ENCODE results near the gene LYZL6.
"Not testable (repeated sequence)": the region's sequence is repeated elsewhere in the genome, so short reads cannot be mapped to it uniquely, and the experiment has no call there.

LYZL6 gene

DNA sequence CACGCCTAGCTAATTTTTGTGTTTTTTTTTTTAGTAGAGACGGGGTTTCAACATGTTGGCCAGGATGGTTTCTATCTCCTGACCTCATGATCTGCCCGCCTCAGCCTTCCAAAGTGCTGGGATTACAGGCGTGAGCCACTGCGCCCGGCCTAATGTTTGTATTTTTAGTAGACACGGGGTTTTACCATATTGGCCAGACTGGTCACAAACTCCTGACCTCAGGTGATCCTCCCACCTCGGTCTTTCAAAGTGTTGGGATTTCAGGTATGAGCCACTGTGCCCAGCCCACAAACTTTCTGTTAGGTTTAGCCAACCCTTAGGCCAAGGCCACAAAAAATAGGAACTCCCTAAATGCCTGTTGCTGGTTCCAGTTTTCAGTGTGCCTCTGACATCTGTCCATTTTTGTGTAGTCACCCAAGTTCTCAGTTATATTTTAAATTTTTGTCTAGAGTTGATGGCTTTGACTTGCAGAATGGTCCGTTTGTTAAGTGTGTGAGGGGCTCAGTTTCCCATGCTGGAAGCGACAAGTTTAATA, 25.1 kb upstream of the LYZL6 start:
- DNase-seq = no peak
- ATAC-seq = no peak
- no peaks in the 10 kb centered on the region for H3K9me3 Mint-ChIP-seq
- H3K27me3 Mint-ChIP-seq = no peaks in the 10 kb centered on the region
- peaks cover 10% of the 10 kb centered on the region for H3K4me1 Mint-ChIP-seq
- H3K4me3 Mint-ChIP-seq = no peak overlapping the region
- H3K27ac Mint-ChIP-seq = no peak overlapping the region

- H3K4me3 Mint-ChIP-seq = no peak overlapping the region
- H3K27ac Mint-ChIP-seq = no peak overlapping the region
- DNase-seq = no peak
- no peaks in the 10 kb centered on the region for H3K9me3 Mint-ChIP-seq
- H3K27me3 Mint-ChIP-seq = no peaks in the 10 kb centered on the region
- ATAC-seq = no peak
- peaks cover 10% of the 10 kb centered on the region for H3K4me1 Mint-ChIP-seq
These were observed 21.8 kb upstream of the LYZL6 start for GRCh38 chr17:35965272-35965671.

DNA sequence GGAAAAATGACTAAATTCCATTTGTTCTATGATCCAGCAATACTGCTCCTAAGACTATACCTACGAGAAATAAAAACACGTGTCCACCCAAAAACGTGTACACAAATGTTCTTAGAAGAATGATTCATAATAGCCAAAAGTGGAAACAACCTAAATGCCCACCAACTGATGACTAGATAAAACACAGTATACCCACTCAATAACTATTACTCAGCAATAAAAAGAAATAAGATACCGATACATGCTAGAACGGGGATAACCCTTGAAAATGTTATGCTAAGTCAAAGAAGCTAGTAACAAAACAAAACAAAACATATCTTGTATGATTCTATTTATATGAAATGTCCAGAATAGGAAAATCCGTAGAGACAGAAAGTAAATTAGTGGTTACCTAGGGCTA, 20.1 kb upstream of the LYZL6 start:
- no peaks in the 10 kb centered on the region for H3K9me3 Mint-ChIP-seq
- ATAC-seq (no peak), DNase-seq (no peak)
- H3K27me3 Mint-ChIP-seq = no peaks in the 10 kb centered on the region
- H3K27ac Mint-ChIP-seq = no peak overlapping the region
- H3K4me3 Mint-ChIP-seq = no peak overlapping the region
- H3K4me1 Mint-ChIP-seq = no peaks in the 10 kb centered on the region

DNA sequence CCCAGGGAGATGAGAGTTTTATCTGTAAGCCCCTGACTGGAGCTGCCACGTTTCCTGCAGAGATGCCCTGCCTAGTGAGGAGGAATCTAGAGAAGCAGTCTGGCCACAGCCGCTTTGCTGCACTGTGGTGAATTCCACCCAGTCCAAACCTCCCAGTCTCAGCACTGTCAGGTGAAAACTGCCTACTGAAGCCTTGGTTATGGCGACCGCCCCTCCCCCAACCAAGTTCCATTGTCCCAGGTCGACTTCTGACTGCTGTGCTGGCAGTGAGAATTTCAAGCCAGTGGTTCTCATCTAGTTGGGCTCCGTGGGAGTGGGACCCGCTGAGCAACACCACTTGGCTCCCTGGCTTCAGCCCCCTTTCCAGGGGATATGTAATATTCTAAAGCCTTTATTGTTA, 10.2 kb upstream of the LYZL6 start:
- Mint-ChIP-seq H3K9me3 (no peaks in the 10 kb centered on the region), H3K27ac (no peak overlapping the region), H3K27me3 (peaks cover 11% of the 10 kb centered on the region), H3K4me1 (no peaks in the 10 kb centered on the region), H3K4me3 (no peak overlapping the region)
- no peak for DNase-seq
- no peak for ATAC-seq

DNA sequence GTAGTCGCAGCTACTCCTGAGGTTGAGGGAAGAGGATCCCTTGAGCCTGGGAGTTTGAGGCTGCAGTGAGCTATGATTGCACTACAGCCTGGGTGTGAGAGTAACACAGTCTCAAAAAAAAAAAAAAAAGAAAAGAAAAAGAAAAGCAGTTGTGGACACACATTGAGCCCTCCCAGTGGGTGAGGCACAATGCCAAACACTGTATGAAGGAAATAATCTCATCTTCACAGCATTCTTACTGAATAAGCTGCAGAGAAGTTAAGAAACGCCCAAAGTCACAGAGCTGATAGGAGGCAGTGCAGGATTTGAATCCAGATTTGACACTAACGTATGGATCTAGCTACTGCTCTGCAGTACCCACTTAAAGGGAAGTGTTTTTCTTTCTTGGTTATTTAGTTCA, 5.9 kb upstream of the LYZL6 start:
- H3K4me3 Mint-ChIP-seq = no peak overlapping the region

GRCh38 chr17:35948092-35948491, 4.6 kb upstream of the LYZL6 start:
- H3K9me3 Mint-ChIP-seq = no peaks in the 10 kb centered on the region
- H3K27me3 Mint-ChIP-seq = no peaks in the 10 kb centered on the region
- no peaks in the 10 kb centered on the region for H3K4me1 Mint-ChIP-seq
- peak overlapping the region in 1 of 2 donors; percentile 27 for H3K27ac Mint-ChIP-seq
- DNase-seq = no peak
- ATAC-seq = no peak
- no peak overlapping the region for H3K4me3 Mint-ChIP-seq

More for the DNA sequence above, 5.9 kb upstream of the LYZL6 start:
- Mint-ChIP-seq H3K27me3 (no peaks in the 10 kb centered on the region), H3K27ac (no peak overlapping the region), H3K9me3 (no peaks in the 10 kb centered on the region), H3K4me1 (no peaks in the 10 kb centered on the region)
- ATAC-seq = no peak
- no peak for DNase-seq

DNA sequence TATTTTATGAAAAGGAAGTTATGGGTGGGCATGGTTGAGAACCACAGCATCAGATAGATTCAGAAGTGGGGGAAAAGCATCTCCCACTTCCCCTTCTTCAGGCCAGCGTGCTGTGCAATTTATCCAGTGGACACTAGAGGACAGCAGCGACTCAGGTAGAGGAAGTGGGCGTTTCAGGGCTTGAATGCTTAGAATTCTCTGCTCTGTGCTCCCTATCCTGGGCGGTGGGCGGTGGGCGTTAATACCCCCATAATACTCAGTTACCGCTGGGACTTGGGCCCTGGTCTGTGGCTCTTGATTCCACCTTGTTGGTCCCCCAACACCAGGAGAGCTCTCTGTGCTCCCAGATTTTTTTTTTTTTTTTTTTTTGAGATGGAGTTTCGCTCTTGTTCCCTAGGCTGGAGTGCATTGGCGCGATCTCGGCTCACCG, 3.7 kb upstream of the LYZL6 start:
- no peaks in the 10 kb centered on the region for H3K4me1 Mint-ChIP-seq
- peak; percentile 36 to 49 for DNase-seq
- no peaks in the 10 kb centered on the region for H3K9me3 Mint-ChIP-seq
- no peak overlapping the region for H3K27ac Mint-ChIP-seq
- H3K4me3 Mint-ChIP-seq = peak overlapping the region in 1 of 2 donors; percentile 26
- no peaks in the 10 kb centered on the region for H3K27me3 Mint-ChIP-seq
- peak; percentile 77 for ATAC-seq

DNA sequence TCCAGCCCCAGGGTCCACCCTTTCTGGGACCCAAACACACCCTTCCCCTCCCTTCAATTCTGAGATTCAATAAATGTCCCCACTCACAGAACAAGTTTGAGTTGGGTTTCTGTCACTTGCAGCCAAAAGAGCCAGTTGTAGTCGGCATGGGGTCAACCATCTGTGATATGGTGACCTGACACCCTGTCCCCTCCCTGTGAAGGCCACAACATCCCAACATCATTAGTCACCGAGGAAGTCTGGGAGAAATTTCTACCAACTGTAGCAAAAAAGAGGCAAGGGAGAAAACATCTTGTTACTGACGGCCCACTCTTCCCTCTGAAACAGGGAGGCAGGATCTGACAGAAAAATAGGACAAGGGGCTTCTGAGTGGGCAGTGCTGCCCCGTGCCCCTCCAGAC, 638 bp upstream of the LYZL6 start:
- no peak overlapping the region for H3K27ac Mint-ChIP-seq
- no peaks in the 10 kb centered on the region for H3K9me3 Mint-ChIP-seq
- DNase-seq = no peak
- ATAC-seq = no peak
- H3K27me3 Mint-ChIP-seq = no peaks in the 10 kb centered on the region
- H3K4me3 Mint-ChIP-seq = no peak overlapping the region
- H3K4me1 Mint-ChIP-seq = no peaks in the 10 kb centered on the region

- Mint-ChIP-seq H3K27ac (peak overlapping the region in 1 of 2 donors; percentile 19), H3K4me3 (no peak overlapping the region), H3K27me3 (no peaks in the 10 kb centered on the region), H3K9me3 (no peaks in the 10 kb centered on the region), H3K4me1 (no peaks in the 10 kb centered on the region)
- no peak for ATAC-seq
- no peak for DNase-seq
These were observed 826 bp downstream of the LYZL6 start for GRCh38 chr17:35942588-35943186.

GRCh38 chr17:35938492-35938891, 5.0 kb downstream of the LYZL6 start:
- H3K4me3 Mint-ChIP-seq, H3K27me3 Mint-ChIP-seq, H3K9me3 Mint-ChIP-seq, DNase-seq, H3K27ac Mint-ChIP-seq, ATAC-seq, H3K4me1 Mint-ChIP-seq: not testable (repeated sequence)

- ATAC-seq = no peak
- Mint-ChIP-seq H3K4me3 (no peak overlapping the region), H3K9me3 (no peaks in the 10 kb centered on the region), H3K4me1 (peaks cover 5% of the 10 kb centered on the region), H3K27me3 (no peaks in the 10 kb centered on the region), H3K27ac (no peak overlapping the region)
- no peak for DNase-seq
These were observed 7.5 kb downstream of the LYZL6 start for GRCh38 chr17:35936063-35936462.

GRCh38 chr17:35934760-35935159, 8.8 kb downstream of the LYZL6 start:
- Mint-ChIP-seq H3K27ac (no peak overlapping the region), H3K4me1 (peaks cover 18% of the 10 kb centered on the region), H3K4me3 (no peak overlapping the region), H3K9me3 (no peaks in the 10 kb centered on the region), H3K27me3 (no peaks in the 10 kb centered on the region)
- DNase-seq = no peak
- no peak for ATAC-seq

GRCh38 chr17:35932586-35932985, 10.9 kb downstream of the LYZL6 start:
- Mint-ChIP-seq H3K4me3 (no peak overlapping the region), H3K27me3 (no peaks in the 10 kb centered on the region), H3K9me3 (no peaks in the 10 kb centered on the region), H3K4me1 (peaks cover 29% of the 10 kb centered on the region), H3K27ac (no peak overlapping the region)
- DNase-seq (no peak), ATAC-seq (no peak)

GRCh38 chr17:35931794-35932425, 11.6 kb downstream of the LYZL6 start:
- no peaks in the 10 kb centered on the region for H3K9me3 Mint-ChIP-seq
- ATAC-seq (no peak), DNase-seq (no peak)
- H3K4me3 Mint-ChIP-seq = no peak overlapping the region
- no peak overlapping the region for H3K27ac Mint-ChIP-seq
- H3K27me3 Mint-ChIP-seq = no peaks in the 10 kb centered on the region
- H3K4me1 Mint-ChIP-seq = peaks cover 30% of the 10 kb centered on the region

DNA sequence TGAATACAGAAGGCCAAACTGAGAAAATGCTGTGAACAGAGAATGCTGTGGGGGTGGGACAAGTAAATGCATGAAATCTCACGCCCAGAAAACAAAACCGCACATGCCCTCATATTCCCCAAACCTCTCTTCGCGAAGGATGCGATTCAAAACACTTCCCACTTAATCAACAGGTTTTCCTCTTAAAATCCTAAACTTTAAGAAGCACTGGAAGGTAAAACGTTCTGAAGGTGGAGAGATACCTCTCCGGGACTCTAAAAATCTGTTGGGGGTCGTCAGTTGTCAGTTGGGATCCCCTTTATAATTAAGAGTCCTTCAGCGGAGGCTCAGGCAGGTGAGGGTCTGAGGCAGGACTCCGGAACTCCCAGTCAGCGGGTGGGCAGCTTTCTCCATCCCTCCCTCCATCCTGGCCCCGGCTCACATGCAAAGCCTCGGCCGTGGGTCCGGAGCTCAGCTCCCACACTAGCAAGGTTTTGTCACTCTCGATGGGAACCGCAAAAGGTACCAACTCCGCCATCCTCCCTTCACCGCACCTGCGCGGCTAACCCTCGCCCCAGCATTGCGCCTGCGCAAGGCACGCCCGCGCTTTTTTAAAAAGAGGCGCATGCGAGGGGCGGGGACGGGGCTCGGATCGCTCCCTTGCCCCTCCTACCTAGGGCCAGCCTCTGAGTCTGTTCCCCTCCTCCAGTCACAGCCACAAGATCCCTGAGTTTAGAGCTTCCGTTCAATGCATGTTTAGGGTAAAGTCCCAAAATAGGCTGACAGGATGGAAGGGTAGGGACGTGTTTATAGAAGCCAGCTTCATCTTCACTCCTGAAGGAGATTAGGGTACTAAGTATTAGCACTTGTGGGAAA, 13.1 kb downstream of the LYZL6 start, which contains the start of gene RDM1:
Gene RDM1 (minus strand): TSS at position 563 of the 855 bp plus-strand sequence. CDS start 46 bp downstream, at position 517.
- H3K4me3 Mint-ChIP-seq = peak within 1 kb of the TSS; percentile 88 to 91
- peak within 1 kb of the TSS; percentile 80 to 96 for H3K27ac Mint-ChIP-seq
- peak; percentile 98 for ATAC-seq
- H3K4me1 Mint-ChIP-seq = peaks cover 30% of the 10 kb centered on the region
- H3K9me3 Mint-ChIP-seq = no peaks in the 10 kb centered on the region
- DNase-seq = peak; percentile 89 to 92
- H3K27me3 Mint-ChIP-seq = no peaks in the 10 kb centered on the region

GRCh38 chr17:35927714-35928113, 15.8 kb downstream of the LYZL6 start:
- ATAC-seq (no peak), DNase-seq (no peak)
- Mint-ChIP-seq H3K4me1 (peaks cover 30% of the 10 kb centered on the region), H3K27me3 (no peaks in the 10 kb centered on the region), H3K27ac (no peak overlapping the region), H3K9me3 (no peaks in the 10 kb centered on the region), H3K4me3 (no peak overlapping the region)

Measured in stimulated activated naive CD8-positive, alpha-beta T cell treated with anti-CD3 and anti-CD28 coated beads, Interleukin-15, amount 100 ng/mL, for 72 hours (primary cell).